HG03139 (cell line): ENCODE measurements around the gene NT5DC1.
A peak's percentile ranks its signal among the peaks of the same experiment; 100 is the strongest.

Source experiments
- ATAC-seq: cut with Tn5 transposase; IDR thresholded peaks from one replicate; pipeline ENCODE4 v1.9.1; 2021; ENCODE audit not compliant: unreplicated experiment

The NT5DC1 gene

DNA sequence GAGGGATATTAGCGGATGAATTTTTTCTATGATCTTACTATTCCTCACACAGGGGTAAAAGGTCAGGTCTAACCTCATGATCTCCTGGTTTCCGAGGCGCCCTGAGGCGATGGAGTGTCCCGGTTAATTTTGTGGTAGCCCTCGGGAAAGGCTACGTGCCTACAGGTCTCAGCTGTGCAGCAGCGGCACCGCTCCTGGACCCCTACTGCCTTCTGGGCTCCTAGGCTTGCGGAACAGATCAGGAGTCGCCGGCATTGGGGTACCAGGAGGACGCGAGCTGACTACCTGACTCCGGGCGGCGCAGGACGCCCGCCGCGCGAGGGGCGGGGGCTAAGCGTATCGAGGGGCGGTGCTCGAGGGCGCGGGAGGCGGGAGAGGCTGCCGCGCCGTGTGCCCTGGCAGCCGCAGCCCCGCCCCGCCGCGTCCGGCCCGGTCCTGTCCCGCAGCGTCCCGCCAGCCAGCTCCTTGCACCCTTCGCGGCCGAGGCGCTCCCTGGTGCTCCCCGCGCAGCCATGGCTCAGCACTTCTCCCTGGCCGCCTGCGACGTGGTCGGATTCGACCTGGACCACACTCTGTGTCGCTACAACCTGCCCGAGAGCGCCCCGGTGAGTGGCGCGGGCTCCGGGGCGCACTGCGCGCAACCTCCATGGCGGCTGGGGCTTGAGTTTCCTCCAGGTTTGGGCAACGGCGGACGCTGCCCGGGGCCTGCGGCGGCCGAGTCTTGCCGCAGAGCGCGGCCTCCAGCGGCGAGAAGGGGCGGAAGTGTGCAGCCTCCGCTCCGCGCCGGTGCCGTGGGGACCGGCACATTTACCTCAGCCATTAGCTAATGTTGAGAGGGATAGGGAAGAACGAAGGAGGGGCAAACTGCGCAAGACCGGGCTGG, at the start of gene NT5DC1:
TSS of gene NT5DC1 (plus strand) at position 435 of the 883 bp plus-strand sequence. CDS start at position 513, 78 bp downstream.
- ATAC-seq = peak; percentile 82

DNA sequence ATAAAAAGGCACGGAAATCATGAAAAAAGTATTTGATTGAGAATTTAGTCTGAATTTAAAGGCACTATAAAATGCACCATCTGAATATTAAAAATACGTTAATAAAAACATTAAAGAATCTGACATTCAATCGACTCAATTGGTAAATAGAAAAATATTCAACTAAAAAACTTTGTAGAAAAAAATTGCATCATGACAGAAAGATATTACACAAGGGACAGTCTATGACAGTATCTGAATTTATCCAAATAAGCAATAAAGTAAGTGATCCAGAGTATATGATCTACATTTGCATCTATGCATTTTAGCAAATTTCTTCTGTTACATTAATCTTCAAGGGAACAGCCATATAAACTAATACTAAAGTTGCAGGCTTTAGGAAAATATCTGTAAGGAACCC, 49.4 kb upstream of the NT5DC1 start:
- ATAC-seq = no peak

DNA sequence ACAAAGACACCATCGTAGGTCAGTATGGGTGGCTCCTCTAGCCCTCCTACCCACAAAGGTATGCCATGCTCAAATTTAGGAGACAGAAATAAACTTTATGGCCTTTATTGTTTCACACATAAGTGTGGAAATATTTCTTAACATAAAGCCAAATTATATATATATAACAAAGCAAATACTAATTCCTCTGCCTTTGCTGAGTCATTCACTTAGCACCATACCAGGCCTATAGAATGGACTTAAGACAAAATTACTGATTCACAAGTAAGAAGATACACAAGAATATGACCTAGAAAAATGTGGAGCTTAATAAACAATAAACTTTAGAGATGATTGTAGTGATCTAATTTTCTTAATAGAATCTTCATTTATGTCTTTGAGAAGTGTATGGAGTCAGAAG, 45.1 kb upstream of the NT5DC1 start:
- ATAC-seq = no peak

DNA sequence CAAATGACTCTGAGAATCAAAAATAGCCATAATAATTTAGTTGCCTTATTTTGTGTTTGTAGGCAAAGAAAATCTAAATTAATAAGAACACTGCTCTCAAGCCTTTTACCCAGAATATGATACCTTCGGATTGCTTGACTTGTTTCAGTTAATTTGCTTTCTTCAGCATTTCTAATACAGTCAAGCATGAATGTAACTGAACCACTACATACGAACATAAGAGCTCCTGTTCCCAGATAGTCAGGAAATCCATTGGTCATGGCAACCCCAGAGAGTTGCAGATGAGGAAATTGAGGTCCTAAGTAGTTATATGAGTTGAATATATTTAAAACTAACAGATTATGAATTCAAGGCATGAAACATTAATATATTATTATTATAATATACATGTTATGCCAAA, 42.9 kb upstream of the NT5DC1 start:
- ATAC-seq = no peak

- ATAC-seq = peak; percentile 58
These were observed 40.7 kb upstream of the NT5DC1 start for GRCh38 chr6:116059713-116060571.

DNA sequence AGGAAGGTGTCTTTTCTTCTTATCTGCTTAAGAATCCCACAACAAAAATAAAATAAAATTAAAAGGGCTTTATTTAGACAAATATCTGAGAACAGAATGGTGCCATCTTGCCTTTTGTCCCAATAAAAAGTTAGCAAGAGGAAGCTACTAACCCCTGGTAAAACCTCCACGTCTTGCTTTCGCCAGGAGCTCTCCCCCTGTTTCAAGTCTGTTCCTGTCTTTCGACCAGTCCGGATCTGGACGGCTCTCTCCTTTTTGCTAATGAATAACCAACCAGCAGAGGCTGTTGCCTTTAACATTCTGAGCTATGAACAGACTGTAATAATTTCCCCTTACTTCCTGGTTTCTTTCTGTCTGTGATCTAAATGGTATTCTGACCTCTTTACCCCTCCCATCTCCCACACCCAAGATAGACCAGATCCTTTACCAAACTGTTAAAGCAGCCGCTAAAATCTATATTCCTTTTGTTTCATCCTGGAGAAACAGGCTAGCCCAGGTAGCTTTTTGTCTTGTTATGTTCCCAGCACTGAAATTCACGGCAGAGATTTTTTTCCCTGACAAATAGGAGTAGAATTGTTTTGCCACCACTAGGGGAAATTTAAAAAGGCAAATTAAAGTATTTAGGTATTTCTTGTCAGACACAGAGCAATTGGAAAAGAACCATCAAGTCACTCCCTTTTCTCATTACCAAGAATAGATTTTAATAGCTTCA, 39.9 kb upstream of the NT5DC1 start, which contains the start of gene FRK:
TSS of gene FRK (minus strand) at position 320 of the 712 bp plus-strand sequence. CDS start 580 bp downstream, outside the sequence.
- ATAC-seq = no peak

- no peak for ATAC-seq
These were observed 38.2 kb upstream of the NT5DC1 start for GRCh38 chr6:116062496-116062895.

- ATAC-seq = no peak
These were observed 36.0 kb upstream of the NT5DC1 start for GRCh38 chr6:116064666-116065065.

DNA sequence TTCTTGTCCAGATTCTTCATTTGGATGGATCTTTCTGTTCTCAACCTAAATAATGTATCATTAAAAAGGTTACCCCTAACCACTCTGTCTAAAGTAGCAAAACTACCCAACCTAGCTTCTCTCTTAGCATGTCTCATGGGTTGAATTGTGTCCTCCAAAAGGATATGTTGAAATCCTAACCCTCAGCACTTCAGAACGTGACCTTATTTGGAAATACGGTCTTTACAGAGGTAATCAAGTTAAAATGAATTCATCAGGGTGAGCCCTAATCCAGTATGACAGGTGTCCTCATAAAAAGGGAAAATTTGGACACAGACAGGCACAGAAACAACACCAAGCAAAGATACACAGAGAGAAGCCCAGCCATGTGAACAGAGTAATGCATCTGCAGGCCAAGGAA, 33.9 kb upstream of the NT5DC1 start:
- ATAC-seq = no peak

GRCh38 chr6:116070101-116070500, 30.6 kb upstream of the NT5DC1 start:
- ATAC-seq = no peak

GRCh38 chr6:116070616-116071389, 29.9 kb upstream of the NT5DC1 start:
- ATAC-seq = no peak

GRCh38 chr6:116072368-116072767, 28.3 kb upstream of the NT5DC1 start:
- ATAC-seq = no peak

GRCh38 chr6:116073765-116074440, 26.8 kb upstream of the NT5DC1 start:
- ATAC-seq = no peak

DNA sequence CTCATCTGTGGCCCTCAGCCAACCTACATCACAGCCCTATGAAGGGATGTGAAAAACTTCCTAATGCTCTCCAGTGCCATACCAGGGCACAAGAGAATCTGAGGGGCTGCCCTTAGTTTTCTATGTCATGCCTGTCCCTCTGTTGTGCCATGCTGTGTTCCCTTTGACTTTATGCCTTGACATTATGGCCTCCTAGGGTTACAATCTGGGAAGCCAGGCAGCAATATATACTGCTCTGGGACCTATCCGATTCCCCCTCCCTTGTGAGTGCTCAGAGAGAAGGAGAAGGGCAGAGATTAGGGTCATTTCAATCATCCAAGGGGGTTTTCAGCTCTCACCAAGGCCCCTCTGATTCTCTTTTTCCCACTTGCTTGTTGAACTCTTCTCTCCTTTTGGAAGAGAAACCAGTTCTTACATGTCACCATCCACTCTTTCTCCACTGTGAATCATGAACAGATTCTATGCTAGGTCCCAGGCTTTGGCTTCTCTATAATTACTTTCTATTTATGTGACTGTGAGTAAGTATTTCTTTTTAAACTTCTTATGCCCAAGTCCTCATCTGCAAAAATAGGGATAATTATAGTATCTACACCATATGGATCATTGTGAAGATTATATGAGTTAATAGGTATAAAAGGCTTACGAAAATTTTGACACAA, 25.8 kb upstream of the NT5DC1 start:
- ATAC-seq = no peak

DNA sequence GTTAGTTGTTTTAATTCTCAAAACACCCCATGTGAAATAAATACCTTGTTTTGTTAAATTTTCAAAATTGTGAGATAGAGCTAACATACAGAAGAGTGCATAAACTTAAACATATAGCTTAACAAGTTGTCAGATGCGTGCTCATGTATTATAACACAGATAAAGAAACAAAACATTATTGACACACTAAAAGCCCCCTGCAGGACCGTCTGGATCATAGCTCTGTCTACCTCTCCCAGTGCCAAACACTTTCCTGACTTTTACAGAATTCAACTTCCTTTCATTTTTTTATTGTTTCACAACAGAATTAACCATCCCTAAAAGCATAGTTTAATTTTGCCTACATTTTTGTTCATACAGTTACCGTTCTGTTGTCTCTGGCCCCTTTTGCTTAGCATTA, 22.1 kb upstream of the NT5DC1 start:
- no peak for ATAC-seq

DNA sequence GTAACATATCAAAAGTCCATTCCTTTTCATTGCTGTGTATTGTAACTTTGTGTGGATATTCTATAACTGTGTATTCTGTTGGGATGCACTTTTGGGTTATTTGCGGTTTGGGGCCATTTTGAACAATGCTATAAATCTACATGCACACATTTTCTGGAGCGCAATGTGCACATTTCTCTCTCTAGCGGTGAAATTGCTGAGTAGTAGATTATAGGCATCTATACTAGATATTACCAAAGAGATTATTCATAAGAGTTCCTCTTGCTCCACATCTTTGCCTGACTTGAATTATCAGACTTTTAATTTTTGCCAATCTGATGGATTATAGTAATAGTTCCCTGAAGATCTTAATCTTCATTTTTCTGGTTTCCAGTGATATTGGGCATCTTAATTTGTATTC, 21.7 kb upstream of the NT5DC1 start:
- no peak for ATAC-seq

GRCh38 chr6:116083052-116083451, 17.6 kb upstream of the NT5DC1 start:
- ATAC-seq = no peak

GRCh38 chr6:116084284-116084683, 16.4 kb upstream of the NT5DC1 start:
- ATAC-seq = no peak

GRCh38 chr6:116087437-116088027, 13.1 kb upstream of the NT5DC1 start:
- ATAC-seq = peak; percentile 96
